Vagina (tissue), 2 donors: Measurements from ENCODE around the gene EPX.

Source experiments
- POLR2A ChIP-seq, 2 donors: fragments of 450-650 bp; IDR thresholded peaks; one replicate each; pipeline ENCODE4 v1.6.1; 2017; ENCODE audit warnings: antibody characterized with exemption in 2 of 2, mild to moderate bottlenecking in 2 of 2, moderate library complexity in 2 of 2
- POLR2AphosphoS5 ChIP-seq, 2 donors: sonication (generic); formaldehyde crosslinking; IDR thresholded peaks; one replicate each; pipeline ENCODE4 v1.9.0; 2017; ENCODE audit warnings: antibody characterized with exemption in 2 of 2, mild to moderate bottlenecking in 2 of 2, low read depth in 1 of 2; ENCODE audit not compliant: insufficient read depth in 1 of 2
- TF ChIP-seq, protein P1 (sequence below), 3 experiments: fragments of 450-650 bp in 2 of 3; fragments of 200-600 bp in 1 of 3; sonication (generic) in 1 of 3; IDR thresholded peaks; one replicate each; pipeline ENCODE4 v1.5.1; 2017 to 2019; ENCODE audit warnings: antibody characterized with exemption in 3 of 3, mild to moderate bottlenecking in 2 of 3, moderate library complexity in 2 of 3

DNA sequence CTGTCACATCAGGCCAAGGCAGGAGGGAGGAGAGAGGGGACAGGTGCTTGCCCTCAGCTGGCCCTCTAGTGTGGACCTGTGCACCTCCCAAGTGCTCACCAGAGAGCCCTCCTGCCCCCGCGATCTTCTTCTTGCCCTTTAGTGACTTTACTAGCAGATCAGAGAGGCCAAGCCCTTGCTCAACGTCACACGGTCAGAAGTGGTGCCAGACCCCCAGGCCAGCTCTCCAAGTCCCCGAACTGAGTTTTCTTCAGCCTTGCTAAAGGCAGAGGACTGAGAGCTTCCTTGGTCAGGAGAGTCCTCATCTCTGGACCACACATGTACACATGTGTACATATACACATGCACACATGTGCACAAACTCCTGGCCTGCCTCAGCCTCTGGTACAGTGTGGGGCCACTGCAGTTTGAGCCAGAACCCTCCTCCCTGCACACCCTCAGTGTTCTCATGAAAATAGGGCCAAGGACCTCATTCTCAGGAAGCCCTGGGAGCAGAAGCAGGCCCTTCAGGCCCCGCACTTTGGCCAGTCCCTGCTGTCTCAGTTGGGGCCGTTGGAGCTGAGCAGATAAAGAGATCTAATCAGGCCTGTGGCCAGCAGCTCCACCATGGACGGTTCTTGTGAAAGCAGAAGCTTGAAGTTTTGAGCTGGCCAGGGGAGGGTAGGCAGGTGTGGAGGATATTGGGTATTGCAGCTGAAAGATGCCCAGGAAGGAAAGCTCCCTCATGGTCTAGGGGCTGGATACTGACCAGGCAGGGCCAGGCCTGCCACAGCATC, 7.4 kb upstream of the EPX start:
- TF ChIP-seq, protein P1, sequence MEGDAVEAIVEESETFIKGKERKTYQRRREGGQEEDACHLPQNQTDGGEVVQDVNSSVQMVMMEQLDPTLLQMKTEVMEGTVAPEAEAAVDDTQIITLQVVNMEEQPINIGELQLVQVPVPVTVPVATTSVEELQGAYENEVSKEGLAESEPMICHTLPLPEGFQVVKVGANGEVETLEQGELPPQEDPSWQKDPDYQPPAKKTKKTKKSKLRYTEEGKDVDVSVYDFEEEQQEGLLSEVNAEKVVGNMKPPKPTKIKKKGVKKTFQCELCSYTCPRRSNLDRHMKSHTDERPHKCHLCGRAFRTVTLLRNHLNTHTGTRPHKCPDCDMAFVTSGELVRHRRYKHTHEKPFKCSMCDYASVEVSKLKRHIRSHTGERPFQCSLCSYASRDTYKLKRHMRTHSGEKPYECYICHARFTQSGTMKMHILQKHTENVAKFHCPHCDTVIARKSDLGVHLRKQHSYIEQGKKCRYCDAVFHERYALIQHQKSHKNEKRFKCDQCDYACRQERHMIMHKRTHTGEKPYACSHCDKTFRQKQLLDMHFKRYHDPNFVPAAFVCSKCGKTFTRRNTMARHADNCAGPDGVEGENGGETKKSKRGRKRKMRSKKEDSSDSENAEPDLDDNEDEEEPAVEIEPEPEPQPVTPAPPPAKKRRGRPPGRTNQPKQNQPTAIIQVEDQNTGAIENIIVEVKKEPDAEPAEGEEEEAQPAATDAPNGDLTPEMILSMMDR (IDR thresholded peaks at IDR 0.05), result no peak
- TF ChIP-seq POLR2AphosphoS5 (IDR thresholded peaks at IDR 0.05; ENCODE audit: insufficient read depth in 1 of 2, low read depth in 1 of 2), result no peak
- TF ChIP-seq POLR2A (IDR thresholded peaks at IDR 0.05), result no peak
